GM12878 (cell line): ENCODE data around the gene CHRNB2. TPM values are rescaled to one million over a fixed set of nuclear protein-coding genes. Genes with fewer than 3 reads are reported as not detected.

ENCODE experiments used
- BCL11A ChIP-seq: IDR thresholded peaks from 2 replicates; pipeline ENCODE4 v1.6.1; 2011; ENCODE audit warnings: low read depth, low read length
- CTCF ChIP-seq, 3 experiments: IDR thresholded peaks in 2 of 3; conservative IDR thresholded peaks in 1 of 3; 2 replicates each; pipeline ENCODE4 v1.5.1; 2011; ENCODE audit warnings: low read depth in 3 of 3, low read length in 3 of 3, mild to moderate bottlenecking in 3 of 3, control low read depth in 2 of 3, moderate library complexity in 2 of 3, inconsistent platforms in 1 of 3, mixed read lengths in 1 of 3; ENCODE audit not compliant: control insufficient read depth in 2 of 3, insufficient read depth in 1 of 3; ENCODE audit errors: extremely low read depth in 1 of 3
- ESRRA ChIP-seq: IDR thresholded peaks from 2 replicates; pipeline ENCODE4 v1.6.1; 2012; ENCODE audit warnings: mild to moderate bottlenecking, low read length, improper control_type of control experiment
- HDGF ChIP-seq: fragments of 450-650 bp; IDR thresholded peaks from 2 replicates; pipeline ENCODE4 v1.6.1; 2016; ENCODE audit warnings: antibody characterized with exemption
- KDM1A ChIP-seq: fragments of 200-600 bp; sonication (generic); IDR thresholded peaks from 2 replicates; pipeline ENCODE4 v1.6.1; 2016; ENCODE audit warnings: borderline replicate concordance
- MYC ChIP-seq: IDR thresholded peaks from 2 replicates; pipeline ENCODE4 v1.6.1; 2011; ENCODE audit warnings: mild to moderate bottlenecking, low read length, moderate library complexity, inconsistent platforms; ENCODE audit not compliant: insufficient read depth, insufficient replicate concordance, insufficient read length, severe bottlenecking
- NBN ChIP-seq: fragments of 450-650 bp; IDR thresholded peaks from 2 replicates; pipeline ENCODE4 v1.6.1; 2016
- NFXL1 ChIP-seq: fragments of 450-650 bp; IDR thresholded peaks from 2 replicates; pipeline ENCODE4 v1.6.1; 2017; ENCODE audit warnings: antibody characterized with exemption, mild to moderate bottlenecking, borderline replicate concordance
- NFYA ChIP-seq: IDR thresholded peaks from 2 replicates; pipeline ENCODE4 v1.6.1; 2011; ENCODE audit warnings: low read depth, mild to moderate bottlenecking, low read length, improper control_type of control experiment, borderline replicate concordance
- PKNOX1 ChIP-seq: fragments of 450-650 bp; IDR thresholded peaks from 2 replicates; pipeline ENCODE4 v1.6.1; 2016; ENCODE audit warnings: mild to moderate bottlenecking
- RUNX3 ChIP-seq: IDR thresholded peaks from 2 replicates; pipeline ENCODE4 v1.6.1; 2012; ENCODE audit warnings: low read length, inconsistent platforms
- SIN3A ChIP-seq: IDR thresholded peaks from 2 replicates; pipeline ENCODE4 v1.6.1; 2012; ENCODE audit warnings: low read depth, low read length, improper control_type of control experiment
- USF1 ChIP-seq: IDR thresholded peaks from 2 replicates; pipeline ENCODE4 v1.6.1; 2011; ENCODE audit warnings: borderline replicate concordance, low read depth, mild to moderate bottlenecking, moderate library complexity, mixed read lengths, low read length; ENCODE audit not compliant: insufficient read depth; ENCODE audit errors: extremely low read length
- polyA plus RNA-seq, 11 experiments: library from polyadenylated mRNA; depleted of rRNA in 4 of 11; unstranded in 6 of 11; stranded (reverse) in 5 of 11; fragments of >200 nt; fragmentation: Nextera tagmentation in 4 of 11; fragmentation: Illumina TruSeq in 1 of 11; extraction: Ambion mirVana in 4 of 11; extraction: Trizol in 1 of 11; gene quantifications; 1 replicate in 1 of 11; 2 replicates in 10 of 11; pipeline versions ENCODE4 v1.2.1 to v1.2.3, GENCODE V29; 2011 to 2016; ENCODE audit warnings: inconsistent platforms in 2 of 11, missing spikeins in 2 of 11, low read depth in 1 of 11
- total RNA-seq, 4 experiments: library from RNA; depleted of rRNA in 3 of 4; stranded (reverse); fragments of >200 nt in 3 of 4; fragmentation: Illumina TruSeq in 1 of 4; extraction: Trizol in 1 of 4; gene quantifications; 2 replicates each; pipeline versions ENCODE4 v1.2.1 to v1.2.3, GENCODE V29; 2013 to 2021
- TF ChIP-seq, protein P1 (sequence below): fragments of 450-650 bp; IDR thresholded peaks from 2 replicates; pipeline ENCODE4 v1.6.1; 2017; ENCODE audit warnings: mild to moderate bottlenecking, low read depth, inconsistent platforms; ENCODE audit not compliant: poor library complexity, severe bottlenecking
- TF ChIP-seq, protein P2 (sequence below): fragments of 450-650 bp; IDR thresholded peaks from 2 replicates; pipeline ENCODE4 v1.6.1; 2016; ENCODE audit warnings: mild to moderate bottlenecking
- TF ChIP-seq, protein P3 (sequence below): fragments of 450-650 bp; IDR thresholded peaks from 2 replicates; pipeline ENCODE4 v1.6.1; 2017; ENCODE audit warnings: antibody characterized with exemption, mild to moderate bottlenecking, moderate library complexity
- TF ChIP-seq, protein P4 (sequence below): IDR thresholded peaks from 2 replicates; pipeline ENCODE4 v1.6.1; 2012; ENCODE audit warnings: low read length, inconsistent platforms

Gene CHRNB2
- total and polyA plus RNA-seq, 10 of the 15 experiments (the other 5 are each of a cell fraction or from before 2014, with no cell fraction given), result 0.01 to 0.11 (median 0.03) TPM; not detected in 6

DNA sequence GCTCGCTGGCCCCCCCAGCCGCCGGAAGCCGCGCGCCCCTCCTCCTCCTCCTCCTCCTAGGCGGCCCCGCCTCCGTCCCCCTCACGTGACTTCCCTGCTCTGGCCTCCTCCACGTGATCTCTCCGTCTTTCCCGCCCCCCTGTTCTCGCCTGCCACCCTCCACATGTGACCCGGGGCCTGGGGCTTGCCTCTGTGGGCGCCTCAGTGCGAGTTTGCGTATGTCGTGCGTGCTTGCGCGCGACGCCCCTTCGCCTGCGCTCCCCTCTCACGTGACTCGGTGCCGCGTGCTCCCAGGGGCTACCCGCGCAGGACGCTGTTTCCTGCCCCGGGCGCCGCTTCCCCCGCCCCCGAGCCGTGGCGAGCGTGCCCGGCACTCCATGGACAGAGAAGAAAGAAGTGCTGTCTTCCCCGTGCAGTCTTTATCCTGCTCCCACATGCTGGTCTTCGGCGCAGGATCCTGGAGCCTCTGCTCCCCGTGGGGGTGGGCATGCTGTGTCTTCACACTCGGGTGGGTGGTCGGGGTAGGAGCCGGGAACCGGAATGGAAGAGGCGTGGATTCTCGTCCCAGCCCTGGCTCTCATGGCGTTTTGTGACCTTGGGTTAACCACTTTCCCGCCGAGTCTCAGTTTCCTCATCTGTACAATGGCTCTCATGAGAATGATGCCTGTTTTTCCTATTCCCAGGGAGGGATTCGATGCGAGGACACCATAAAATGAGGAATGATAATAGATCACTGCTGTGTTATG, 8.7 kb upstream of the CHRNB2 start (continued):
- TF ChIP-seq, protein P1, sequence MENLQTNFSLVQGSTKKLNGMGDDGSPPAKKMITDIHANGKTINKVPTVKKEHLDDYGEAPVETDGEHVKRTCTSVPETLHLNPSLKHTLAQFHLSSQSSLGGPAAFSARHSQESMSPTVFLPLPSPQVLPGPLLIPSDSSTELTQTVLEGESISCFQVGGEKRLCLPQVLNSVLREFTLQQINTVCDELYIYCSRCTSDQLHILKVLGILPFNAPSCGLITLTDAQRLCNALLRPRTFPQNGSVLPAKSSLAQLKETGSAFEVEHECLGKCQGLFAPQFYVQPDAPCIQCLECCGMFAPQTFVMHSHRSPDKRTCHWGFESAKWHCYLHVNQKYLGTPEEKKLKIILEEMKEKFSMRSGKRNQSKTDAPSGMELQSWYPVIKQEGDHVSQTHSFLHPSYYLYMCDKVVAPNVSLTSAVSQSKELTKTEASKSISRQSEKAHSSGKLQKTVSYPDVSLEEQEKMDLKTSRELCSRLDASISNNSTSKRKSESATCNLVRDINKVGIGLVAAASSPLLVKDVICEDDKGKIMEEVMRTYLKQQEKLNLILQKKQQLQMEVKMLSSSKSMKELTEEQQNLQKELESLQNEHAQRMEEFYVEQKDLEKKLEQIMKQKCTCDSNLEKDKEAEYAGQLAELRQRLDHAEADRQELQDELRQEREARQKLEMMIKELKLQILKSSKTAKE, result no peak
- TF ChIP-seq KDM1A (no peak), MYC (peak; percentile 90), PKNOX1 (peak; percentile 71), BCL11A (no peak), NBN (peak; percentile 90), NFXL1 (no peak), SIN3A (peak; percentile 92), USF1 (peak; percentile 99), NFYA (no peak), CTCF (IDR thresholded peaks at IDR 0.05 in 2 of 3, conservative IDR thresholded peaks at IDR 0.05 in 1 of 3; ENCODE audit: control insufficient read depth in 2 of 3, extremely low read depth in 1 of 3, insufficient read depth in 1 of 3, low read depth in 3 of 3, low read length in 3 of 3) (no peak), RUNX3 (no peak), ESRRA (no peak), HDGF (peak; percentile 98)
- TF ChIP-seq, protein P2, sequence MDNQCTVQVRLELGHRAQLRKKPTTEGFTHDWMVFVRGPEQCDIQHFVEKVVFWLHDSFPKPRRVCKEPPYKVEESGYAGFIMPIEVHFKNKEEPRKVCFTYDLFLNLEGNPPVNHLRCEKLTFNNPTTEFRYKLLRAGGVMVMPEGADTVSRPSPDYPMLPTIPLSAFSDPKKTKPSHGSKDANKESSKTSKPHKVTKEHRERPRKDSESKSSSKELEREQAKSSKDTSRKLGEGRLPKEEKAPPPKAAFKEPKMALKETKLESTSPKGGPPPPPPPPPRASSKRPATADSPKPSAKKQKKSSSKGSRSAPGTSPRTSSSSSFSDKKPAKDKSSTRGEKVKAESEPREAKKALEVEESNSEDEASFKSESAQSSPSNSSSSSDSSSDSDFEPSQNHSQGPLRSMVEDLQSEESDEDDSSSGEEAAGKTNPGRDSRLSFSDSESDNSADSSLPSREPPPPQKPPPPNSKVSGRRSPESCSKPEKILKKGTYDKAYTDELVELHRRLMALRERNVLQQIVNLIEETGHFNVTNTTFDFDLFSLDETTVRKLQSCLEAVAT, result no peak
- TF ChIP-seq, protein P3, sequence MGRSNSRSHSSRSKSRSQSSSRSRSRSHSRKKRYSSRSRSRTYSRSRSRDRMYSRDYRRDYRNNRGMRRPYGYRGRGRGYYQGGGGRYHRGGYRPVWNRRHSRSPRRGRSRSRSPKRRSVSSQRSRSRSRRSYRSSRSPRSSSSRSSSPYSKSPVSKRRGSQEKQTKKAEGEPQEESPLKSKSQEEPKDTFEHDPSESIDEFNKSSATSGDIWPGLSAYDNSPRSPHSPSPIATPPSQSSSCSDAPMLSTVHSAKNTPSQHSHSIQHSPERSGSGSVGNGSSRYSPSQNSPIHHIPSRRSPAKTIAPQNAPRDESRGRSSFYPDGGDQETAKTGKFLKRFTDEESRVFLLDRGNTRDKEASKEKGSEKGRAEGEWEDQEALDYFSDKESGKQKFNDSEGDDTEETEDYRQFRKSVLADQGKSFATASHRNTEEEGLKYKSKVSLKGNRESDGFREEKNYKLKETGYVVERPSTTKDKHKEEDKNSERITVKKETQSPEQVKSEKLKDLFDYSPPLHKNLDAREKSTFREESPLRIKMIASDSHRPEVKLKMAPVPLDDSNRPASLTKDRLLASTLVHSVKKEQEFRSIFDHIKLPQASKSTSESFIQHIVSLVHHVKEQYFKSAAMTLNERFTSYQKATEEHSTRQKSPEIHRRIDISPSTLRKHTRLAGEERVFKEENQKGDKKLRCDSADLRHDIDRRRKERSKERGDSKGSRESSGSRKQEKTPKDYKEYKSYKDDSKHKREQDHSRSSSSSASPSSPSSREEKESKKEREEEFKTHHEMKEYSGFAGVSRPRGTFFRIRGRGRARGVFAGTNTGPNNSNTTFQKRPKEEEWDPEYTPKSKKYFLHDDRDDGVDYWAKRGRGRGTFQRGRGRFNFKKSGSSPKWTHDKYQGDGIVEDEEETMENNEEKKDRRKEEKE, result no peak
- TF ChIP-seq, protein P4, sequence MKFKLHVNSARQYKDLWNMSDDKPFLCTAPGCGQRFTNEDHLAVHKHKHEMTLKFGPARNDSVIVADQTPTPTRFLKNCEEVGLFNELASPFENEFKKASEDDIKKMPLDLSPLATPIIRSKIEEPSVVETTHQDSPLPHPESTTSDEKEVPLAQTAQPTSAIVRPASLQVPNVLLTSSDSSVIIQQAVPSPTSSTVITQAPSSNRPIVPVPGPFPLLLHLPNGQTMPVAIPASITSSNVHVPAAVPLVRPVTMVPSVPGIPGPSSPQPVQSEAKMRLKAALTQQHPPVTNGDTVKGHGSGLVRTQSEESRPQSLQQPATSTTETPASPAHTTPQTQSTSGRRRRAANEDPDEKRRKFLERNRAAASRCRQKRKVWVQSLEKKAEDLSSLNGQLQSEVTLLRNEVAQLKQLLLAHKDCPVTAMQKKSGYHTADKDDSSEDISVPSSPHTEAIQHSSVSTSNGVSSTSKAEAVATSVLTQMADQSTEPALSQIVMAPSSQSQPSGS, result no peak
